Activated B cell treated with CpG ODN at 0.5 μM for 24 hours (primary cell): ENCODE data around the gene KIRREL2. TPM values are rescaled to one million over a fixed set of nuclear protein-coding genes. Genes with fewer than 3 reads are reported as not detected.

ENCODE experiments used
- ATAC-seq: fragments of 200-7000 bp; cut with Tn5 transposase; one replicate; pipeline ENCODE4 v1.10.0; 2021; ENCODE audit warnings: low read depth, mild to moderate bottlenecking, moderate library complexity
- CTCF ChIA-PET: fragments of 350-600 bp; sonication (Branson Sonifier 250); formaldehyde crosslinking; loops from one replicate; lab custom pipeline; 2021; ENCODE audit warnings: antibody characterized with exemption; lab: Charles Lee
- POLR2A ChIA-PET: fragments of 350-600 bp; sonication (Branson Sonifier 250); formaldehyde crosslinking; loops from one replicate; lab custom pipeline; 2021; ENCODE audit warnings: antibody characterized with exemption; lab: Charles Lee
- DNase-seq: peaks from one replicate; pipeline ENCODE4 v3.0.0; 2022
- H3K27ac Mint-ChIP-seq: one replicate; pipeline ENCODE4 v1.8.0; 2020; ENCODE audit warnings: mixed read lengths
- H3K27me3 Mint-ChIP-seq: one replicate; pipeline ENCODE4 v1.8.0; 2021; ENCODE audit warnings: mixed read lengths
- H3K36me3 Mint-ChIP-seq: one replicate; pipeline ENCODE4 v1.8.0; 2021; ENCODE audit warnings: low read depth, mixed read lengths
- H3K4me1 Mint-ChIP-seq: one replicate; pipeline ENCODE4 v1.8.0; 2021; ENCODE audit warnings: mixed read lengths
- H3K4me3 Mint-ChIP-seq: one replicate; pipeline ENCODE4 v1.8.0; 2020; ENCODE audit warnings: mild to moderate bottlenecking, mixed read lengths
- H3K9me3 Mint-ChIP-seq: one replicate; pipeline ENCODE4 v1.8.0; 2020; ENCODE audit warnings: mixed read lengths
- CTCF ChIP-seq: fragments of 200-600 bp; IDR thresholded peaks from one replicate; pipeline ENCODE4 v1.8.0; 2022; ENCODE audit warnings: antibody characterized with exemption, mild to moderate bottlenecking
- intact Hi-C: fragments of 100-400 bp; cut with micrococcal nuclease; formaldehyde crosslinking; loops from one replicate; pipeline ENCODE4 v1.15.1; 2024
- total RNA-seq: library from RNA; stranded (reverse); gene quantifications from 2 replicates; pipeline ENCODE4 v1.2.3, GENCODE V29; 2022

The KIRREL2 gene
- total RNA-seq, 1 donor from 2014 or later: not detected

GRCh38 chr19:35851213-35852028, 5.3 kb upstream of the KIRREL2 start:
- no peaks in the 10 kb centered on the region for H3K36me3 Mint-ChIP-seq
- ChIA-PET CTCF (no interaction called here), POLR2A (no interaction called here)
- H3K27me3 Mint-ChIP-seq: peaks cover 40% of the 10 kb centered on the region
- no peaks in the 10 kb centered on the region for H3K9me3 Mint-ChIP-seq
- H3K4me3 Mint-ChIP-seq: no peak overlapping the region
- intact Hi-C loops: no loop called here
- H3K27ac Mint-ChIP-seq: no peak overlapping the region
- H3K4me1 Mint-ChIP-seq: peaks cover 6% of the 10 kb centered on the region
- ATAC-seq (no peak), DNase-seq (no peak)
- no peak for TF ChIP-seq CTCF

- Mint-ChIP-seq H3K27me3 (peaks cover 37% of the 10 kb centered on the region), H3K36me3 (no peaks in the 10 kb centered on the region), H3K4me1 (peaks cover 6% of the 10 kb centered on the region), H3K9me3 (no peaks in the 10 kb centered on the region), H3K4me3 (no peak within 1 kb of the TSS), H3K27ac (no peak within 1 kb of the TSS)
- no peak for TF ChIP-seq CTCF
- POLR2A ChIA-PET: no interaction called here
- intact Hi-C loops: no loop called here
- ATAC-seq: no peak
- CTCF ChIA-PET: no interaction called here
- DNase-seq: no peak
Measured at GRCh38 chr19:35852029-35852780, 4.5 kb upstream of the KIRREL2 start, which contains the start of gene NPHS1. NPHS1 (minus strand) TSS chr19:35852504; CDS start chr19:35851837, 667 bp downstream.

GRCh38 chr19:35853038-35853756, 3.5 kb upstream of the KIRREL2 start:
- CTCF ChIA-PET: no interaction called here
- H3K4me1 Mint-ChIP-seq: peaks cover 9% of the 10 kb centered on the region
- ATAC-seq: no peak
- no peak for DNase-seq
- H3K27ac Mint-ChIP-seq: no peak overlapping the region
- peaks cover 37% of the 10 kb centered on the region for H3K27me3 Mint-ChIP-seq
- intact Hi-C loops: no loop called here
- POLR2A ChIA-PET: no interaction called here
- no peak overlapping the region for H3K4me3 Mint-ChIP-seq
- no peaks in the 10 kb centered on the region for H3K9me3 Mint-ChIP-seq
- no peaks in the 10 kb centered on the region for H3K36me3 Mint-ChIP-seq
- no peak for TF ChIP-seq CTCF

GRCh38 chr19:35858311-35858710, 1.6 kb downstream of the KIRREL2 start:
- intact Hi-C loops: no loop called here
- Mint-ChIP-seq H3K36me3 (no peaks in the 10 kb centered on the region), H3K9me3 (no peaks in the 10 kb centered on the region), H3K27ac (no peak overlapping the region), H3K4me3 (peak overlapping the region; percentile 1), H3K4me1 (peaks cover 12% of the 10 kb centered on the region), H3K27me3 (peaks cover 57% of the 10 kb centered on the region)
- POLR2A ChIA-PET: no interaction called here
- DNase-seq (no peak), ATAC-seq (no peak)
- TF ChIP-seq CTCF: no peak
- CTCF ChIA-PET: no interaction called here

GRCh38 chr19:35859414-35859813, 2.7 kb downstream of the KIRREL2 start:
- no peak for ATAC-seq
- H3K4me3 Mint-ChIP-seq: no peak overlapping the region
- no peak for TF ChIP-seq CTCF
- no peaks in the 10 kb centered on the region for H3K36me3 Mint-ChIP-seq
- no peaks in the 10 kb centered on the region for H3K9me3 Mint-ChIP-seq
- H3K4me1 Mint-ChIP-seq: peaks cover 12% of the 10 kb centered on the region
- no peak for DNase-seq
- H3K27me3 Mint-ChIP-seq: peaks cover 59% of the 10 kb centered on the region
- CTCF ChIA-PET: no interaction called here
- POLR2A ChIA-PET: no interaction called here
- intact Hi-C loops: no loop called here
- no peak overlapping the region for H3K27ac Mint-ChIP-seq
